ENCODE measurements around the gene FAM181A.

Gene FAM181A

GRCh38 chr14:93915070-93915705 lies 12.0 kb upstream of the FAM181A start:
- in situ Hi-C loops (cut with HindIII; ENCODE audit: low pct_ligation_motif_present, low sequenced_read_pairs) = no loop called here
- Histone ChIP-seq H3K4me3 (ENCODE audit: low read depth, low read length) (no peak overlapping the region), H3K36me3 (replicated peaks) (no peaks in the 10 kb centered on the region), H3K27ac (no peak overlapping the region), H3K27me3 (replicated peaks) (no peaks in the 10 kb centered on the region)
- DNase-seq = no peak
- TF ChIP-seq CTCF (IDR thresholded peaks at IDR 0.05; ENCODE audit: low read depth, low read length, missing control alignments) = no peak

GRCh38 chr14:93915800-93916199 lies 11.3 kb upstream of the FAM181A start:
- Histone ChIP-seq H3K27me3 (replicated peaks) (no peaks in the 10 kb centered on the region), H3K36me3 (replicated peaks) (no peaks in the 10 kb centered on the region), H3K27ac (no peak overlapping the region), H3K4me3 (ENCODE audit: low read depth, low read length) (no peak overlapping the region)
- in situ Hi-C loops (cut with HindIII; ENCODE audit: low pct_ligation_motif_present, low sequenced_read_pairs) = no loop called here
- TF ChIP-seq CTCF (IDR thresholded peaks at IDR 0.05; ENCODE audit: low read depth, low read length, missing control alignments) = no peak
- no peak for DNase-seq

GRCh38 chr14:93916498-93916897 lies 10.6 kb upstream of the FAM181A start:
- Histone ChIP-seq H3K4me3 (ENCODE audit: low read depth, low read length) (no peak overlapping the region), H3K27ac (no peak overlapping the region), H3K27me3 (replicated peaks) (no peaks in the 10 kb centered on the region), H3K36me3 (replicated peaks) (no peaks in the 10 kb centered on the region)
- no peak for TF ChIP-seq CTCF (IDR thresholded peaks at IDR 0.05; ENCODE audit: low read depth, low read length, missing control alignments)
- DNase-seq = no peak
- in situ Hi-C loops (cut with HindIII; ENCODE audit: low pct_ligation_motif_present, low sequenced_read_pairs) = no loop called here

- no peak for DNase-seq
- no peaks in the 10 kb centered on the region for H3K36me3 ChIP-seq (replicated peaks)
- in situ Hi-C loops (cut with HindIII; ENCODE audit: low pct_ligation_motif_present, low sequenced_read_pairs) = no loop called here
- H3K27me3 ChIP-seq (replicated peaks) = no peaks in the 10 kb centered on the region
- no peak overlapping the region for H3K4me3 ChIP-seq (ENCODE audit: low read depth, low read length)
- no peak for TF ChIP-seq CTCF (IDR thresholded peaks at IDR 0.05; ENCODE audit: low read depth, low read length, missing control alignments)
- no peak overlapping the region for H3K27ac ChIP-seq
Observed at GRCh38 chr14:93917141-93917540, 10.0 kb upstream of the FAM181A start.

- Histone ChIP-seq H3K27ac (no peak overlapping the region), H3K4me3 (ENCODE audit: low read depth, low read length) (no peak overlapping the region), H3K27me3 (replicated peaks) (no peaks in the 10 kb centered on the region), H3K36me3 (replicated peaks) (no peaks in the 10 kb centered on the region)
- in situ Hi-C loops (cut with HindIII; ENCODE audit: low pct_ligation_motif_present, low sequenced_read_pairs) = no loop called here
- no peak for DNase-seq
- no peak for TF ChIP-seq CTCF (IDR thresholded peaks at IDR 0.05; ENCODE audit: low read depth, low read length, missing control alignments)
Observed at GRCh38 chr14:93921001-93921806, 5.9 kb upstream of the FAM181A start.

Data from brain microvascular endothelial cell (primary cell).